IMR-90 (cell line): ENCODE measurements around the gene STX5. TPM values are rescaled to one million over a fixed set of nuclear protein-coding genes. Genes with fewer than 3 reads are reported as not detected.

Experiments
- ATAC-seq: fragments of 200-7000 bp; cut with Tn5 transposase; 2 replicates; pipeline ENCODE4 v1.9.1; 2020; ENCODE audit warnings: low read depth, mild to moderate bottlenecking, moderate library complexity
- BruUV-seq: library from RNA; stranded (reverse); fragments of 400-500 nt; replicated peaks from 2 replicates; lab custom pipeline; 2021; lab: Mats Ljungman, UMichigan
- CTCF ChIA-PET: fragments of 300-600 bp; formaldehyde crosslinking; extraction: SDS; loops from one replicate; lab custom pipeline; 2021; ENCODE audit warnings: antibody characterized with exemption; lab: Yijun Ruan, JAX
- POLR2A ChIA-PET: fragments of 300-600 bp; sonication (Branson Sonifier 250); formaldehyde crosslinking; loops from one replicate; lab custom pipeline; 2022; ENCODE audit warnings: antibody characterized with exemption; ENCODE audit not compliant: unreplicated experiment; lab: Charles Lee
- DNase-seq: peaks from one replicate; pipeline ENCODE4 v3.0.0; 2013
- H2AFZ ChIP-seq: replicated peaks from 2 replicates; pipeline ENCODE3; 2013; ENCODE audit warnings: low read length, mild to moderate bottlenecking; ENCODE audit not compliant: poor library complexity
- H2AK5ac ChIP-seq: 2 replicates; pipeline ENCODE4 v1.6.1; 2013; ENCODE audit warnings: low read depth, low read length, inconsistent platforms
- H2AK9ac ChIP-seq: replicated peaks from 2 replicates; pipeline ENCODE3; 2013; ENCODE audit warnings: mild to moderate bottlenecking, low read depth, low read length, moderate library complexity; ENCODE audit not compliant: poor library complexity
- H2BK120ac ChIP-seq: 2 replicates; pipeline ENCODE4 v1.6.1; 2013; ENCODE audit warnings: low read depth, low read length, inconsistent platforms
- H2BK15ac ChIP-seq: 3 replicates; pipeline ENCODE4 v1.6.1; 2013; ENCODE audit warnings: low read depth, low read length, inconsistent platforms
- H2BK20ac ChIP-seq: 2 replicates; pipeline ENCODE4 v1.6.1; 2013; ENCODE audit warnings: low read depth, mild to moderate bottlenecking, inconsistent platforms, low read length, moderate library complexity
- H2BK5ac ChIP-seq: 2 replicates; pipeline ENCODE4 v1.6.1; 2013; ENCODE audit warnings: mild to moderate bottlenecking, low read depth, low read length, inconsistent platforms; ENCODE audit not compliant: poor library complexity, severe bottlenecking
- H3K14ac ChIP-seq: replicated peaks from 2 replicates; pipeline ENCODE4 v1.6.1; 2013; ENCODE audit warnings: low read depth, low read length, inconsistent platforms
- H3K18ac ChIP-seq: 2 replicates; pipeline ENCODE4 v1.6.1; 2013; ENCODE audit warnings: low read depth, low read length, control low read depth
- H3K23ac ChIP-seq: 2 replicates; pipeline ENCODE4 v1.6.1; 2013; ENCODE audit warnings: low read depth, low read length, inconsistent platforms
- H3K27ac ChIP-seq: 2 replicates; pipeline ENCODE4 v1.5.1; 2013; ENCODE audit warnings: mild to moderate bottlenecking, control low read depth, low read length; ENCODE audit not compliant: insufficient read depth
- H3K27me3 ChIP-seq: 2 replicates; pipeline ENCODE4 v1.6.1; 2013; ENCODE audit warnings: low read length; ENCODE audit not compliant: control insufficient read depth, insufficient read depth
- H3K36me3 ChIP-seq: 2 replicates; pipeline ENCODE4 v1.6.1; 2013; ENCODE audit warnings: low read length, mixed read lengths; ENCODE audit not compliant: control insufficient read depth, insufficient read depth
- H3K4ac ChIP-seq: 2 replicates; pipeline ENCODE4 v1.6.1; 2013; ENCODE audit warnings: low read depth, low read length, inconsistent platforms
- H3K4me1 ChIP-seq: 2 replicates; pipeline ENCODE4 v1.6.1; 2013; ENCODE audit warnings: low read length, mixed read lengths; ENCODE audit not compliant: control insufficient read depth, insufficient read depth
- H3K4me2 ChIP-seq: 2 replicates; pipeline ENCODE4 v1.6.1; 2013; ENCODE audit warnings: low read depth, mild to moderate bottlenecking, control low read depth, low read length, moderate library complexity
- H3K4me3 ChIP-seq: 2 replicates; pipeline ENCODE4 v1.5.1; 2013; ENCODE audit warnings: low read depth, mild to moderate bottlenecking, control low read depth, low read length, moderate library complexity; ENCODE audit not compliant: insufficient read depth
- H3K56ac ChIP-seq: 2 replicates; pipeline ENCODE4 v1.6.1; 2013; ENCODE audit warnings: low read length, inconsistent platforms; ENCODE audit not compliant: insufficient read depth; ENCODE audit errors: extremely low read depth
- H3K79me1 ChIP-seq, 2 experiments: 2 replicates each; pipeline ENCODE4 v1.6.1; 2013; ENCODE audit warnings: low read length in 2 of 2, inconsistent platforms in 1 of 2, low read depth in 1 of 2
- H3K9ac ChIP-seq: 2 replicates; pipeline ENCODE4 v1.6.1; 2013; ENCODE audit warnings: low read depth, low read length, control low read depth
- H3K9me1 ChIP-seq: 2 replicates; pipeline ENCODE4 v1.6.1; 2013; ENCODE audit warnings: low read length, inconsistent platforms; ENCODE audit not compliant: insufficient read depth
- H3K9me3 ChIP-seq: 2 replicates; pipeline ENCODE4 v1.6.1; 2013; ENCODE audit warnings: low read length; ENCODE audit not compliant: control insufficient read depth, insufficient read depth
- H4K20me1 ChIP-seq: 2 replicates; pipeline ENCODE4 v1.6.1; 2013; ENCODE audit warnings: low read length, inconsistent platforms; ENCODE audit not compliant: insufficient read depth
- H4K5ac ChIP-seq: 2 replicates; pipeline ENCODE4 v1.6.1; 2013; ENCODE audit warnings: mild to moderate bottlenecking, low read depth, low read length, control low read depth
- H4K8ac ChIP-seq, 2 experiments: 2 replicates each; pipeline ENCODE4 v1.6.1; 2013; ENCODE audit warnings: low read depth in 2 of 2, low read length in 2 of 2, control low read depth in 1 of 2, inconsistent platforms in 1 of 2
- H4K91ac ChIP-seq: 2 replicates; pipeline ENCODE4 v1.6.1; 2013; ENCODE audit warnings: low read depth, low read length, inconsistent platforms; ENCODE audit not compliant: insufficient read depth
- CTCF ChIP-seq: conservative IDR thresholded peaks from 2 replicates; pipeline ENCODE4 v1.5.1; 2012; ENCODE audit warnings: mild to moderate bottlenecking, low read depth, low read length, improper control_type of control experiment
- WGBS, 2 experiments: methylation state at CpG; one replicate each; pipeline versions ENCODE4 v1.1.5 to v1.1.7; 2013; ENCODE audit warnings: missing lambda C conversion rate in 2 of 2; ENCODE audit not compliant: insufficient read length in 1 of 2; ENCODE audit errors: extremely low coverage in 2 of 2; 5-methylcytosine and 5-hydroxymethylcytosine counted together
- dilution Hi-C: fragments of 300-500 bp; cut with HindIII; formaldehyde crosslinking; loops from one replicate; pipeline ENCODE4 v1.14.3; 2018; ENCODE audit warnings: low sequenced_read_pairs; ENCODE audit not compliant: unreplicated experiment
- in situ Hi-C: fragments of 300-500 bp; cut with MboI; formaldehyde crosslinking; loops from 3 replicates; pipeline ENCODE4 v1.14.3; 2019; ENCODE audit warnings: low sequenced_read_pairs, inconsistent platforms, mixed read lengths
- intact Hi-C: fragments of 100-400 bp; cut with micrococcal nuclease; formaldehyde crosslinking; loops from 2 replicates; pipeline ENCODE4 v1.10.0; 2022
- polyA plus RNA-seq, 3 experiments: library from polyadenylated mRNA; depleted of rRNA; stranded (reverse); fragments of >200 nt; gene quantifications; 2 replicates each; pipeline ENCODE4 v1.2.3, GENCODE V29; 2012; ENCODE audit warnings: low replicate concordance in 1 of 3
- total RNA-seq: library from RNA; depleted of rRNA; stranded (reverse); fragments of >200 nt; gene quantifications from 2 replicates; pipeline ENCODE4 v1.2.3, GENCODE V29; 2012
- TF ChIP-seq, protein P1 (sequence below): fragments of 150-350 bp; IDR thresholded peaks from 2 replicates; pipeline ENCODE4 v1.6.1; 2017; ENCODE audit warnings: mild to moderate bottlenecking, antibody characterized with exemption, low read length, low read depth

Gene STX5
- total and polyA plus RNA-seq, 2 of the 4 experiments (the other 2 are of a cell fraction), result 43.1 to 49.5 TPM

DNA sequence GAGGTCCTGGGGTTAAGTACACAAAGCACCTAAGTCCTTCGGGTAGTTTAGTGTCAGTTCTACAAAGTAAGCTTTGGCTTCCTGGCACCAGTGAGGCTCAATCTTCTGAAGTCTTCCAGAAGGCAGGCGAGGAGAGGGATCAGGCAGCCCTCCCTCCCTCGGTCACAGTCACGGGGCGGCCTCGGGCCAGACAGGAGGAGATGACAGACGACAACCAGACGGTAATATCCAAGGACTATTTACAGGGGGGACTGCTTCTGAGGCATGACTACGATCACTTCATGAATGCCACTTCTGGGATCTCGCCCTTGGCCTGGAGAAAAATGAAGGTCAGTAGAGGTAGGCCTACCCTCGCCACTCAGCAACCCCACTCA lies 39.7 kb downstream of the STX5 start:
- Histone ChIP-seq H2AFZ (peak overlapping the region; percentile 28), H3K23ac (peak overlapping the region; percentile 29; the same call in 1 of the 2 replicates), H3K4me1 (peaks cover 12% of the 10 kb centered on the region), H2BK120ac (no peak overlapping the region), H3K4me3 (peak overlapping the region; percentile 93; the same call in 1 of the 2 replicates), H4K20me1 (peaks cover 7% of the 10 kb centered on the region), H3K56ac (no peak overlapping the region), H3K27ac (peak overlapping the region; percentile 74), H3K9ac (peak overlapping the region; percentile 52), H4K5ac (peak overlapping the region; percentile 56), H3K9me1 (no peaks in the 10 kb centered on the region), H3K79me1 (peaks cover 12 to 49% of the 10 kb centered on the region in 2 experiments), H3K36me3 (peaks cover 55% of the 10 kb centered on the region), H2BK5ac (peak overlapping the region; percentile 76), H2AK9ac (peak overlapping the region; percentile 4), H3K18ac (peak overlapping the region; percentile 36; the same call in 1 of the 2 replicates), H2AK5ac (peak overlapping the region; percentile 68), H3K9me3 (no peaks in the 10 kb centered on the region), H2BK15ac (no peak overlapping the region), H3K27me3 (no peaks in the 10 kb centered on the region), H3K4ac (peak overlapping the region; percentile 49; the same call in 1 of the 2 replicates), H2BK20ac (no peak overlapping the region), H4K8ac (peak overlapping the region; percentile 82 to 89; a peak in 3 of 4 replicates), H3K4me2 (peak overlapping the region; percentile 77), H4K91ac (peak overlapping the region; percentile 20; the same call in 1 of the 2 replicates), H3K14ac (no peak overlapping the region; the same call in 1 of the 2 replicates)
- no CpG with 5 or more reads among the region's 11 CpGs for WGBS, 2 experiments
- DNase-seq (peak; percentile 18), ATAC-seq (peak; percentile 3; the same call in 1 of the 2 replicates)
- intact Hi-C loops (no loop called here), dilution Hi-C loops (no loop called here), in situ Hi-C loops (no loop called here)
- BruUV-seq, result no TSS peak
- CTCF ChIA-PET, result no interaction called here
- no peak for TF ChIP-seq CTCF
- TF ChIP-seq, protein P1, sequence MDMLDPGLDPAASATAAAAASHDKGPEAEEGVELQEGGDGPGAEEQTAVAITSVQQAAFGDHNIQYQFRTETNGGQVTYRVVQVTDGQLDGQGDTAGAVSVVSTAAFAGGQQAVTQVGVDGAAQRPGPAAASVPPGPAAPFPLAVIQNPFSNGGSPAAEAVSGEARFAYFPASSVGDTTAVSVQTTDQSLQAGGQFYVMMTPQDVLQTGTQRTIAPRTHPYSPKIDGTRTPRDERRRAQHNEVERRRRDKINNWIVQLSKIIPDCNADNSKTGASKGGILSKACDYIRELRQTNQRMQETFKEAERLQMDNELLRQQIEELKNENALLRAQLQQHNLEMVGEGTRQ, result 0 out of 2 replicates have a peak, but pooled peaks have one; percentile 4
- POLR2A ChIA-PET, result interaction anchor here (1.0 kb wide), 1 partner anchor 10 kb away, joined by 3 read pairs; no protein-coding TSS in a partner anchor
